Lower leg skin (tissue), 4 donors: ENCODE data around the gene MCL1. TPM values are rescaled to one million over a fixed set of nuclear protein-coding genes. Genes with fewer than 3 reads are reported as not detected.

Experiments
- DNase-seq, 2 donors: peaks; one replicate each; pipeline ENCODE4 v3.0.0-alpha.2; 2019; ENCODE audit warnings: low spot score in 2 of 2
- H3K4me3 ChIP-seq: fragments of 200-600 bp; sonication (generic); 2 replicates; pipeline ENCODE4 v1.5.1; 2017; ENCODE audit warnings: mild to moderate bottlenecking, low read depth; ENCODE audit not compliant: poor library complexity, severe bottlenecking
- CTCF ChIP-seq, 3 donors: fragments of 450-650 bp; IDR thresholded peaks; one replicate each; pipeline ENCODE4 v1.5.1; 2016; ENCODE audit warnings: antibody characterized with exemption in 3 of 3, mild to moderate bottlenecking in 3 of 3, moderate library complexity in 2 of 3
- POLR2A ChIP-seq, 2 donors: fragments of 450-650 bp; IDR thresholded peaks; one replicate each; pipeline ENCODE4 v1.6.1; 2016 to 2017; ENCODE audit warnings: antibody characterized with exemption in 2 of 2, mild to moderate bottlenecking in 1 of 2, moderate library complexity in 1 of 2
- WGBS, 2 donors: methylation state at CpG; one replicate each; pipeline ENCODE4 v1.1.5; 2018; 5-methylcytosine and 5-hydroxymethylcytosine counted together
- intact Hi-C: fragments of 100-400 bp; cut with DNase I; formaldehyde crosslinking; loops from one replicate; pipeline ENCODE4 v1.15.0; 2023; ENCODE audit warnings: low total_unique reads
- total RNA-seq, 4 donors: library from RNA; depleted of rRNA; stranded (reverse); fragments of >200 nt; gene quantifications; one replicate each; pipeline ENCODE4 v1.1.0, GENCODE V29; 2016

The MCL1 gene
- total RNA-seq, 4 donors from 2014 or later: 282 to 445 (median 360) TPM

- 87 to 92% methylated on average over 6 of the region's 6 CpGs for WGBS, 2 donors
- no peak for DNase-seq
- no peak for TF ChIP-seq POLR2A (IDR thresholded peaks at IDR 0.05)
- TF ChIP-seq CTCF (IDR thresholded peaks at IDR 0.05): no peak
These were observed 33.9 kb downstream of the MCL1 start for GRCh38 chr1:150545486-150546032.

GRCh38 chr1:150544204-150544603 lies 35.2 kb downstream of the MCL1 start:
- TF ChIP-seq POLR2A (IDR thresholded peaks at IDR 0.05) (no peak), CTCF (IDR thresholded peaks at IDR 0.05) (no peak)
- no peak for DNase-seq
- intact Hi-C loops: no loop called here
- WGBS, 2 donors: 64 to 67% methylated on average over 3 of the region's 3 CpGs
- H3K4me3 ChIP-seq: no peak overlapping the region

More at GRCh38 chr1:150545486-150546032, 33.9 kb downstream of the MCL1 start:
- intact Hi-C loops: no loop called here
- H3K4me3 ChIP-seq: no peak overlapping the region

- H3K4me3 ChIP-seq: no peak overlapping the region
- intact Hi-C loops: no loop called here
- TF ChIP-seq POLR2A (IDR thresholded peaks at IDR 0.05) (no peak), CTCF (IDR thresholded peaks at IDR 0.05) (no peak)
- WGBS, 2 donors: 65 to 74% methylated on average over 13 of the region's 13 CpGs
- DNase-seq: peak in 1 of 2 donors; percentile 89
These were observed 35.8 kb downstream of the MCL1 start for GRCh38 chr1:150543500-150544143.

- no peak overlapping the region for H3K4me3 ChIP-seq
- no peak for DNase-seq
- WGBS, 2 donors: 53 to 75% methylated on average over 17 of the region's 17 CpGs
- TF ChIP-seq POLR2A (IDR thresholded peaks at IDR 0.05): no peak
- TF ChIP-seq CTCF (IDR thresholded peaks at IDR 0.05): no peak
- intact Hi-C loops: no loop called here
These were observed 41.4 kb downstream of the MCL1 start for GRCh38 chr1:150537732-150538684.

GRCh38 chr1:150536836-150537731 lies 42.3 kb downstream of the MCL1 start:
- intact Hi-C loops: no loop called here
- DNase-seq: no peak
- 83 to 87% methylated on average over 12 of the region's 12 CpGs for WGBS, 2 donors
- no peak for TF ChIP-seq POLR2A (IDR thresholded peaks at IDR 0.05)
- TF ChIP-seq CTCF (IDR thresholded peaks at IDR 0.05): no peak
- no peak overlapping the region for H3K4me3 ChIP-seq
